ENCODE data around the gene KLHL28.
"Not testable (repeated sequence)": the region's sequence is repeated elsewhere in the genome, so short reads cannot be mapped to it uniquely, and the experiment has no call there.

Gene KLHL28

GRCh38 chr14:44897041-44897844 is 64.5 kb downstream of the KLHL28 start:
- DNase-seq (ENCODE audit: low read depth), result peak; percentile 84
- peak overlapping the region; percentile 73 for H3K4me3 ChIP-seq (ENCODE audit: control insufficient read depth, low read depth, low read length)
- no peak for TF ChIP-seq CTCF (IDR thresholded peaks at IDR 0.05; ENCODE audit: control insufficient read depth, insufficient read depth, low read depth, low read length, missing control alignments)

GRCh38 chr14:44896275-44897040 is 65.3 kb downstream of the KLHL28 start:
- TF ChIP-seq CTCF (IDR thresholded peaks at IDR 0.05; ENCODE audit: control insufficient read depth, insufficient read depth, low read depth, low read length, missing control alignments), result no peak
- no peak for DNase-seq (ENCODE audit: low read depth)
- no peak overlapping the region; the same call in 1 of the 2 replicates for H3K4me3 ChIP-seq (ENCODE audit: control insufficient read depth, low read depth, low read length)

- DNase-seq (ENCODE audit: low read depth), result peak; percentile 50
- no peak overlapping the region for H3K4me3 ChIP-seq (ENCODE audit: control insufficient read depth, low read depth, low read length)
- TF ChIP-seq CTCF (IDR thresholded peaks at IDR 0.05; ENCODE audit: control insufficient read depth, insufficient read depth, low read depth, low read length, missing control alignments), result no peak
Observed at GRCh38 chr14:44895716-44896115, 66.0 kb downstream of the KLHL28 start.

- no peak for TF ChIP-seq CTCF (IDR thresholded peaks at IDR 0.05; ENCODE audit: control insufficient read depth, insufficient read depth, low read depth, low read length, missing control alignments)
- DNase-seq (ENCODE audit: low read depth), result no peak
- H3K4me3 ChIP-seq (ENCODE audit: control insufficient read depth, low read depth, low read length), result no peak overlapping the region
Observed at GRCh38 chr14:44893535-44893934, 68.2 kb downstream of the KLHL28 start.

- not testable (repeated sequence) for H3K4me3 ChIP-seq (ENCODE audit: control insufficient read depth, low read depth, low read length); DNase-seq (ENCODE audit: low read depth)
Observed at GRCh38 chr14:44891726-44892372, 69.9 kb downstream of the KLHL28 start.

GRCh38 chr14:44889595-44890471 is 71.9 kb downstream of the KLHL28 start:
- DNase-seq (ENCODE audit: low read depth), result no peak
- TF ChIP-seq CTCF (IDR thresholded peaks at IDR 0.05; ENCODE audit: control insufficient read depth, insufficient read depth, low read depth, low read length, missing control alignments), result no peak
- H3K4me3 ChIP-seq (ENCODE audit: control insufficient read depth, low read depth, low read length), result no peak overlapping the region

Data from AG09309 (cell line).